SW 1271 (cell line): ENCODE results near the gene NBEAL2.

Experiments
- DNase-seq, 2 experiments: peaks; one replicate each; lab custom pipeline; 2025; lab: John Stamatoyannopoulos, UW

Gene NBEAL2, protein sequence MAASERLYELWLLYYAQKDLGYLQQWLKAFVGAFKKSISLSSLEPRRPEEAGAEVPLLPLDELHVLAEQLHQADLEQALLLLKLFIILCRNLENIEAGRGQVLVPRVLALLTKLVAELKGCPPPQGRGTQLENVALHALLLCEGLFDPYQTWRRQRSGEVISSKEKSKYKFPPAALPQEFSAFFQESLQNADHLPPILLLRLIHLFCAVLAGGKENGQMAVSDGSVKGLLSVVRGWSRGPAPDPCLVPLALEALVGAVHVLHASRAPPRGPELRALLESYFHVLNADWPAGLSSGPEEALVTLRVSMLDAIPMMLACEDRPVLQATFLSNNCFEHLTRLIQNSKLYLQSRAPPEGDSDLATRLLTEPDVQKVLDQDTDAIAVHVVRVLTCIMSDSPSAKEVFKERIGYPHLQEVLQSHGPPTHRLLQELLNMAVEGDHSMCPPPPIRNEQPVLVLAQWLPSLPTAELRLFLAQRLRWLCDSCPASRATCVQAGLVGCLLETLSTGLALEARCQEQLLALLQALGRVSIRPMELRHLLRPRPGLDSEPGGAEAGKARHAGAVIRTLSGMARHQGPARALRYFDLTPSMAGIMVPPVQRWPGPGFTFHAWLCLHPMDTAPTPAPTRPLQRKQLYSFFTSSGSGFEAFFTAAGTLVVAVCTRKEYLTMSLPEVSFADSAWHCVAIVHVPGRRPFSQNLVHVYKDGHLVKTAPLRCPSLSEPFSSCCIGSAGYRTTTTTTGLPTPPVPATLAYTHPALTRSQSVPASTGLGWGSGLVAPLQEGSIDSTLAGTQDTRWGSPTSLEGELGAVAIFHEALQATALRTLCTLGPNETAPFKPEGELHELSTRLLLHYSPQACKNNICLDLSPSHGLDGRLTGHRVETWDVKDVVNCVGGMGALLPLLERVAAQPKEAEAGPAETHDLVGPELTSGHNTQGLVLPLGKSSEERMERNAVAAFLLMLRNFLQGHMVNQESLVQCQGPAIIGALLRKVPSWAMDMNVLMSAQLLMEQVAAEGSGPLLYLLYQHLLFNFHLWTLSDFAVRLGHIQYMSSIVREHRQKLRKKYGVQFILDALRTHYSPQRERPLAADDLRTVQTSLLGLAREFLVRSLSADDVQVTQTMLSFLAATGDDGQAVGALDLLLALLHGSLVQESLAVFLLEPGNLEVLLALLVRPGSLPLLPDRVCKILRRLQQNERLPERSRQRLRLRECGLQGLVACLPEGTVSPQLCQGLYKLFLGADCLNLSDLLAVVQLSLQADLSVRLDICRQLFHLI (N-terminal part only)

DNA sequence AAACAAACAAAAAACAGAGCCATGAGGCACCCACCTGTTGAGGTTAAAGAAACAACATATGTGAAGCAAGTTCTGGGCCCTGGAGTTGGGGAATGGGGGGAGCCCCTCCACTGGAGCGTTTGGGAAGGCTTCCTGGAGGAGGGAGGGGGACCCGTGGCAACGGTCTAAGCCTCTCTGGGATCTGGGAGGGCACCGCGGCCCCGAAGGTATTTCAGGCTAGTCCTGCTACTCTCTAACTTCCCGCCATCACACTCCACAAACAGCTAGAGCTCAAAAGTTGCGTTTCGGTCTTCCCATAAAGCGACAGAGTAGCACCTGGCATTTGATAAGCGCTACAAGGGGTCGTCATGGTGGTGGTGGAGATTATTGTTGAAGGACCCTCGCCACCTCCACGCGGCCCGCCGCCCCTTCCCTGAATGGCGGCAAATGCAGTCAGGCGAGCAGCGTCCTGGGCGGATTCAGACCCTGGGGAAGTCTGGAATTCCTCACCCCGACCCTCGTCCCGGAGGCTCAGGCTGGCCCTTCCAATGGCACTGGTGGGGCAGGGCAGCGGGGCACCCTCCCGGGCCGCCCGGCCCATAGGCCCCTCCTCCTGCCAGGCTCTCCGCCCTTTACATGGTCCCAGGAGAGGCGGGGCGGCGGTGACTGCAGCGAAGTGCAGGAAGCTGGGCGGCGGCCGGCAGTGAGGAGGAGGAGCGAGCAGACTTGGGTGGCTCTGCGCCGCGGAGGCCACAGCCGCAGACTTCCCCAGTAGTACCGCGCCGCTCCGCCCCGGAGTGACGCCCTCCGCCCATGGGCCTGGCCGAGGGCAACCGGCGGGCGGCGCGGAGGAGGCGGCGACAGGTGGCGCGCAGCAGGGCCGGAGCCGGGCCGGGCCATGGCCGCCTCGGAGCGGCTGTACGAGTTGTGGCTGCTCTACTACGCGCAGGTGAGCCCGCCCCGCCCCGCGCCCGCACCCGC, at the start of gene NBEAL2:
Gene NBEAL2, plus strand, starts transcription at position 682 of the 960 bp plus-strand sequence. Its CDS starts 196 bp downstream, at position 878.
- peak; percentile 78 to 89 for DNase-seq

DNA sequence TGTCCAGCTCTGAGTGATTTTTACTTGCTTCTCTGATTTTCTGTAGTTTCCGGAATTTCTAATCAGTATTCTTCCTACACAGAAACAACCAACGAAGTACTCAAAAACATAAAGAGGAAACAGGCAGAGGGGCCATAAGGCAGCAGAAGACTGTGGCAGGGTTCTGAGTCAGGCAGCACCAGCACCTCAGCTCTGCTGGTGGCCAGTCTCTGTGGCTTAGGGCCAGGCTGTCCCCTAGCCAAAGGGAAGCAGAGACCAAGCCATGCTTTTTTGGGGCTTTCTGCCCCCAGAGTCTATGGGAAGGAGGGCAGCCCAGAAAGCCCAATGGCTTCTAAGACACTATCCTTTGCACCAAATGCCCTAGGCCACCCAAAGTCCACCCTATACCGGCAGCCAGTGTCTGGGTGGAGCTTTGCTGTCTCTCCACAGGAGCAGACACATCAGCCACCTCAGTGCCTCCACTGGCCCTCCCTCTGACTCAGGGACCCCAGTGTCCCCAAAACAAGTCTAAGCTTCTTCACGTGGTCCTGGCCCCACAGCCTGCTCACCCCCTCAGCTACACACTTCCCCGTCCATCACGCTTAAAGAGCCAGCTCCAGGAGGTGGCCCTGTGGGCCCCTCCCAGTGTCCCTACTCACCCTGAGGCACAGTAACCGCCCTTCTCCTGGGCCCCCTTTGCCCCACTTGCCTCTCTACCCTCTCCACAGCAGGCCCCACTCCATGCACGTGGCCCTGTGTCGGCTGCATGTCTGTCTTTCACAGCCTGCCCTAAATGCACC, 49.1 kb upstream of the NBEAL2 start:
- DNase-seq, result no peak

DNA sequence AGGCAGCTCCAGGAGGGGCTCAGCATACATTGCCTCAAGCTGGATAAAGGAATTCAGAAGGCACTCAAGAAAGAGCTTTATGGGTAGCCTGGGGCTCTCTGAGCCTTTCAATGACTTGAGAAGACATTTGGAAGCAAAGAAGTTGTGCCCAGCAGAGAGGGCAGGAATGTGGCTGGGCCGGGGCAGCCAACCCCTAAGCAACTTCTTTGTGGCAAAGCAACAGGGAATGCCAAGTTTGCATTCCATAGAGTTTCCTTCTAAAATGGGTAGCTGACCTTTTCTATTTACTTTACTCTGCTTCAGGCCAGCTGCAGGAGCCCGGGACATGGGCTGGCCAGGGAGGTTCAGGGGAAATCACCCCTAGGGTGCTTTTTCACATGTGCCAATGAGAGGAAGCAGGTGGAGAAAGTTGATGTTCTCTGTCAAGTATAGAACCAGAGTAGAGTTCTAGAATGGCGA, 48.5 kb upstream of the NBEAL2 start:
- no peak for DNase-seq

DNA sequence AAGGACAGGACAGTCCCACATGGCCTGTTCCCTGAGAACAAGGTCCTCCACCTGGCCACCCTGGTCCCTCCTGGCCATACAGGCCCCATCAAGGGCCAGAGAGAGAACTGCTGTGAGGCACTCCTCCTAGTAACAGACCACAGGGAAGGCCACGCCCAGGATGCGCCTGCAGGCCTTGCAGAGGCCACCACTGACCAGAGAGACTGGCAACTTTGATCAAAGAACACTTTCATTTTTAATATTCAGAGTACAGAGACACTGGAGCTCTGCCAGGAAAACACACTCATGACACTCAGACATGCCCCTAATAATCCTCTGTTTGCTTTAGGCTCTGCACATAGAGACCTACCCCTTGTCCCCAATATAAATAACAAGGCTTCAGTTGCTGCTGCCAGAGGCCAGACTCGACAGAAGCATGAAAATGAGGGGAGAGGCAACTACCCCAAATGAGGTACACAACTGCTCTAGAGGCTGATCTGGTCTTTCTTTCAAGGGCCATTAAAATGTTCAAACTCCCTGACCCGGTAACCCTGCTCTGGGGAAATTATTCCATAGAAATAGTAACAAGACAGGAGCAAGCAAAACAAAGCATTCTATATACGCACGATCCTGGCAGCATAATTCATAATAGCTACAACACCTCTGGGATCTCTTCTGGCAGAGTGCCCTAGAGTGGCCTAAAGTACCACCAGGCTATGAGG, 47.7 kb upstream of the NBEAL2 start:
- no peak for DNase-seq

DNA sequence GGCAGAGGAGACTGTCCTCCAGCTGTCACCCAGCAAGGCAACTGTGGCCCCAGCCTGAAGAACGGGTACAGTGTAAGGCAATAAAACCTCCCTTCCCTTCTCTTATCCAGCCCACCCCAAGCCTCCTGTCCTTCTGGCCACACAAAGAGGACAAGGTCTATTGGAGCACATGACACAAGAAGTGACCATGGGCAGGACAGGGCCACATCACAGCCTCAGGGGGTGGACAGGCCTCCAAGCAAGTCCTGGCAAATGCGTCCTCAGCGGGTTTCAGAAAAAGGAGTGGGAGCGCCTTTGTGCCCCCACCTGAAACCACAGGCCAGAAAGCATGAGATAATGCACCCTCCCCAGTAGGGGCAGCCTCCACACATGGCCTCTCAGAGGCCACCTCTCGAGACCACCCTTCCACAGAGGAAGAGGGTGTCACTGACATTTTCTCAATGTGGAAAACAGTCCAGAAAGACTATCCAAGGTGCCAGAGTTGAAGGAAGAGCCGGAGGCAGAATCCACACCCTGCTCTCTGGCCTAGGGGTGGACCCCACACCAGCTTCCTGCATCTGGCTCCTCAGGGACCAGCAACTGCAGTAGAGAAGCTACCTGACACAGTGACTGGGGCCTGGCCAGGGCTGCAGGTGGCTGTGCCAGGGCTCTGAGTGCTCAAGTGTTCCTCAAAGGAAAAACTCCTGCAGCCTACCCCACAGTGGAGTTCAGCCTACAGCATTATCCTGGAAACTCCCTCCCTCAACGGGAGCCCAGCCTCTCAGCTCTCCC, 46.8 kb upstream of the NBEAL2 start:
- DNase-seq, result no peak

DNA sequence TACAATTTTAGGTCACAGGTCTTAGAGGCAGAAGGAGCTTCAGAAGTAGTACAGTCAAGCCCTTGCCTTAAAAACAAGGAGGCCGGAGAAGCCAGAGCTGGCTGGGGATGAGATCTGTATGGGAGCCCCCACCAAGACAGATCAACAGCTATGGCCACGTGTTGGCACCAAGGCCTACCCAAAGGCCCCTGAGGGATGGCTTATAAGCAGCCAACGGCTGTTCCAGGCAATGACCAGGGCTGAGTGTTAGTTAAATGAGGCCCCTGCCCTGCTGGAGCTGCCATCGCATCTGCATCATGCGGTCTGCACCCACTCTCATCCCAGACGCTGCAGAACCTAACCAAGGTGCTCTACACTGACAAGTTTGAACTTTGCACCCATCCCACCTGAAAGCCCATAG, 46.2 kb upstream of the NBEAL2 start:
- no peak for DNase-seq

DNA sequence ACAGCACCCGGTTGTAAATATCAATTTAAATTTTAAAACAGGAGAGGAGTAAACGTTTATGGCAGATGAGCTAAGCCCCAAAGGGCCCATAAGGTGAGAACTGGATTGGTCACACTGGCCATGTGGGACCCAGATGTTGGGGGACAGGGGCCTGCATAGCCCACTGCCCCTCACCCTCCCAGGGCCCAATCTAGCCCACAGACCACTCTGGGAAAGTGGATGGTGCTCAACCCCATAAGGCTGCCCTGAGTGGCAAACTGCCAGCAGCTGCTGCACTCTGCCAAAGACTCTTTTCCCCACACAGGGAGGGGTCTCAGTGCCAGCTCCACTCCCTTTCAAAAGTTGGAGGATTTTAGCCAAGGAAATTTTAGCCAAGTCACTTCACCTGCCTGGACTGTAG, 45.4 kb upstream of the NBEAL2 start:
- DNase-seq, result no peak

DNA sequence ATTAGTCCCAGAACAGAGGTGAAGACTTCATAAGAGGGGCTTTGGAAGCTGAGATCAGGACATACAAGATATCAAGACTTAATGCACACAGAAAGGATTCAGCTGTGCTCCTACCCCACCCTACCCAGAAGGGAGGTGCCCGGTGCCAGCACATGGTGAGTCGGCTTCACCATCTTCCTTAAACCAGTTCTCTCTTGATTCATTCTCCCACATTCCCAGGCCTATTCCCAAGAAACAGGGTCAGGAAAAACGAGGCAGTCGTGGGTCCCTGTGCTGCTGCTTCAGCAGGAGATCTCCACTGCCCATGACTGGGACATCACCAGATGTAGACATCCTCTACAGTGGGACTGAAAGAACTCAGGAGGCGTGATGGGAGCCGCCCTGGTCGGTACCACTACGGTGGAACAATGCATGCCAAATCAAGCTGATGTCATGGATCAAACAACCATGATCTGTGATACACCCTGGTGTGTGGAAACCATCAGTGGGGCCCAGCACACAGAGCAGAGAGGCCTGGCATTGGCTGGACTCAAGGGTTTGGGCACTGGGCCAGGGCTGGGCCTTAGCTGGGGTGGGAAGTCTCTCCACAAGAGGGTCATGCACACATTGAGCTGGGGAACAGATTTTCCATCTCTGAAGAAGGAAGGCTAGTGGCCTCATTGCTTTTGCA, 44.8 kb upstream of the NBEAL2 start:
- DNase-seq, result no peak

DNA sequence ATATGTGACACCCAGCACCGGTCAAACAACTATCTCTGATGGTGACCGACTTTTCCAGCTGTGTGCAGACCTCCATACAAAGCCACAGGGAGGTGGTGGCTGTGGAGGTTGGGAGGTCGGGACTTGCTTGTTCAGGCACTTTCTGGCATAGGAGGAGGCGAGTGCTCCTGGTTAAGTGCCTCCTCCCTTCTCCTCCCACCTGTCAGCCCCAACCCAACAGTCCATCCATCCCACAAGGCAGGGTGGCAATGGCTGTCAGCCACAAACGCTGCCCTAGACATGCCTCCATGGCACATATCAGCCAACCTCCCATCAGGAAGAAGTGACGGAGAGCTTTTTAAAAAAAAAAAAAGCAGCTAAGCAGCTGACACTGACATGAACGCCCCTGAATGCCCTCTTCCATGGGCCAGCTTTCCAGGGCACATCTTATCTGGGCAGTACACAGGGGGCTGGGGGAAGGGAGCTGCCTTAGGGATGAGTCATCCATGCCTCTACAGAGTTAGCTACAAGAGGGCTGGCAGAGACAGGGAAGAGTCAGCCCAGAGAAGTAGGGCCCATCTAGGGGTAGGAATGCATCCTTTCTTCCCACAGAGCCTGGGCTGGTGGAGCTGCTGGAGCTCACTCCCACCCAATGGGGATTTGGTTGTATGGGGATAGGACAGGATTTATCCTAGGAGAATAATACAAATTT, 44.2 kb upstream of the NBEAL2 start:
- DNase-seq, result peak; percentile 70 to 85

DNA sequence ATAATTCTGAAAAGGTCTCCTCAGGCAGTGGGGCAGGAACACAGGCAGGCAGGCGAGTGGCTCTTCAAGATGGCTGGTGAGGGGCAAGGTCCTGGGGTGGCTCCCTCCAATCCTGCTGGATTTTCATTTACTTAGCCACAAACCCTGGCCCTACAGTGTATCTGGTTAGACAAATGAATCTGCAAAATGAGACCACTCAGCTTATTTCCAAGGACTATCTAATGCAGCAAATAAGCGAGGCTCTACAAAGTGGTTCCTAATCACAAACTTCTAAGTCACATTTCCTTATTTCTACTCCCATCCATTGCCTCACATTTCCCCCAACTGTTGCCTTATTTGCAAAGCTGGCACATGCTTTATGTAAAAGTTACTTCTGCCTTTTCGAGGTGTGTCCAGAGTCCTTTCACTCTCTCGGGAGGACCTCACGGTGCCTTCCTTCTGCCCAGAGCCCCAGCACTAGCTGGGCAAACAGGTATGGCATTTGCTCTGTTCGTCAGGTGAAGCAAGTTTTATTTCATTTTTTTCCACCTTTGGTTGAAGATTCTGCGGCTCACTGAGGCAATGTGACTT, 43.4 kb upstream of the NBEAL2 start:
- no peak for DNase-seq

DNA sequence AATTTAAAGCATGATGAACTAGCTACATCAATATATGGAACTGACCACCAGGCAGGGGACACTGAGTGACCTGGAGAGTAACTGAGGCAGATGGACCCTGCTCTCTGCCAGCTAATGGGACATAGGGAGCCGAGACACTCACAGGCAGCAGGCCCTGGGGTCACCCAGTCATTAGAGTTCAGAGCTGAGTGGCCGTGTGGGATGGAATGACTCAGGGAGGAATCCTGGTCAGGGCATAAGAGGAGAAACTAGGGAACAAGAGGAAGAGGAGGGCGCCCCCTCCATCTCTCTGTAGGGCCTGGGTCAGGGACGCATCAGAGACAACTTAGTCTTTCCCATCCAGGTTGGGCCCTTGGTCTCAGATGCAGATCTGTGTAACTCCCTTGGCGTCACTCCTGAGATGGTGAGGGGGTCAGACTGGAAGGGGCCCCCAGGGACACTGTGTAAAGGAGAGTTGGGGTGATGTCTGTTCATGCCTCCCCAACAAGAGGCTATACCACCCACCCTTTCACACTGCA, 42.7 kb upstream of the NBEAL2 start:
- no peak for DNase-seq

DNA sequence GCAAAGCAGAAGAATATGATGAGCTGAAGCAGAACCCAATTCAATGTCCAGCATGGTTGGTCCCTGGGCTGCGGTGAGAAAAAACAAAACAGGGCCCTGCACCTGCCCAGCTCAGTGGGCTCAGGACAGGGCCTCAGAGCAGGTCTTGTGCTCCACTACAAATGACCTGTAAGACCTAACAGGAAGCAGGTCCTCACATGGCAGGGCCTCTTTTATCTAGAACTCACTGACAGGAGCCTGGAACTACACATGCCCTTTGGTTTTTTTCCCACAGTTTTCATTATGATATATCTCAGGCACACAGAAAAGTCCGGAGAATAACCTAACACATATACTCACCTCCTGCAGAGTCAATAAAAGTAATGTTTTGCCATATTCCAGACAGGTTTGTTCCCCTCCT, 41.3 kb upstream of the NBEAL2 start:
- no peak for DNase-seq

DNA sequence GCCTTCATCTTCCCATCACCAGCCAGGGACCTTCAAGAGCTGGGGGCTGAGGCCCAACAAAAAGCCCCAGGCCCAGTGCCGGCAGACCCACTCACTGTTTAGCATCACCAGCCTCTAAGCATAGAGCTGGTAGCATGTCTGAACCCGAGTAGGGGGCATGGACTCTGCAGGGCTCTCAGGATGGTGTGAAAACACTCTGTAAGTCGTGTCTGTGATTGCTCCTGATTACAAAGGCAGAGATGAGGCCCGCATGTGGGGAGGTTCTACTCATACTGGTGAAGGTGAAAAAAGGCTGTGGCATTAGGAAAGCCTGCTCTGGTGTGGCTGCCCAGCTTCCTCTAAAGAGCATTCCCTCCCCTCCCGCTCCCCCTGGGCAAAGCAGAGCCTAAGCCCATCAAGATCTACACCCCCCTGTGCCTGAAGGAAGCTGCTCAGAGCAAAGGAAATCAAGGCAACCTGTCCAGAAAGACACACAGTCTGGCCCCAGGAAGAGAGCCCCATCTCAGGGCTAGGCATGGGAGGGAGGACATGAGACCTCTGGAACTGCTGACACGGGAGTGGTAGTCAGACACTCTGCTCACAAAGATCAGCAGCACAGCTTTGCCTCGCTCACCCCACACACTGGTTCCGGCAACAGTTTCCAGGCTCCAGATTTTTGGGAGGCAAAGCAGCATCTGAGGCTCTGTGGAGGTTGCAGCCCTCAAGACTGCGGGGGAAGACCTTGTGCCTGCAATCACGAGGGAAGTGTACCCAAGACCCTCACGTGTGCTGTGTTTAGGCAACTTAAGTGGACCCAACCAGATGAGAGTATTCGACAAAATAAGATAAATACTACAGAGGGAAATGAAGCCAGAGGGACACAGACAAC, 39.7 kb upstream of the NBEAL2 start:
- no peak for DNase-seq

DNA sequence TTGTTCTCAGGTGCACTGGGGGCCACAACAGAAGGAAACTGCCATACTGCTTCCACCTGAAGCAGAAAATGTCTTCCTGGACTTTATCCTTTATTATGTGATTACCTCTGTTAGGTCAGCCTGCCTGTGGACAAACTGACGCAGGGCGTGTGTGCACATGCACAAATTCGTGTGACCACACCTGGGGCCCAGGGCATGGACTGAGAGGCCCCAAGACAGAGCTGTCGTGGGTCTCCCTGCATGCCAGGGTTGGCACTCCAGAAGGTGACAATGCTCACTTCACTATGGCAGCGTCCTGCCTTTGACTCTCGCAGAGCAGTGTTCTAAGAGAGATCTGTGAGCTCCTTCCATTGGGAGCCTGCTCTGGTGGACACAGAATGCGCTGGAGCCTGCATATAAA, 37.4 kb upstream of the NBEAL2 start:
- DNase-seq, result no peak

DNA sequence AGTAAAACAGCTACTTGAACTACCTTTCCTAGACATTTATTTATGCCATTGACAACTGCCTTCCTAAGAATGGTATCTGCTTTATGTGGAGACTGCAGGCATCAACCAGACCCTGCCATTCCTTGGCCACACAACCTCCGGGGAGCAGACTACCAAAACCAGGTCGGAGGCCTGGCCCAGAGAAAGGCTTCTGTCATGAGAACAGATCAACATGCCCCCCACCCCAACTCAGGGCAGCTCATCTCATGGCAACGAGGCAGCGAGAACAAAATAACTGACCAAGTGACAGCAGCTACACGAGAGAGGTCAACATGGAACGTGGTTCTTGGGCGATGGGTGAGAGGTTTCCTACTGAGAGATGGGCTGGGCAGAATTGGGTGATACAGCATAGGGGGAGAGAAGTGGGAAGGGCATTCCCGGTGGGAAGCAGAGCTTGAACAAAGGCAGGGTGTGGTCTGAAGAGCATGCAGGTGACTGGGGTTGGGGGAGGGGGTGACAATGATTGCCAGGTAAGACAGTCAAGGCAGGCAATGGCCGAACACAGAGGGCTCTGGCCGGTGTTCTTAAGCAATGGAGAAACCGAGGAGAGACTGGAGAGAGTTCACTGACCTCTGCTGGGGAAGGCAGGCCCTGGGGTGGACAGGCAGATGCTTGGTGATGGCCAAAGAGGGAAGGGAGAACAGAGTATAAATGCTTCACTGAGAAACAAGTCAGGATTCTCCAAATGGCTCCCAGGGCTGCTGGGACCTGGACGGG, 36.8 kb upstream of the NBEAL2 start:
- DNase-seq, result no peak
